ENCODE results near the gene PUS7.
"Not testable (repeated sequence)": the region's sequence is repeated elsewhere in the genome, so short reads cannot be mapped to it uniquely, and the experiment has no call there.

The PUS7 gene

GRCh38 chr7:105521717-105522463 is at the start of gene PUS7:
PUS7 (minus strand) TSS chr7:105522271; CDS start chr7:105508512, 13,759 bp downstream.
- peak; percentile 95 for DNase-seq

- no peak for DNase-seq
Measured at GRCh38 chr7:105567821-105568220, 45.8 kb upstream of the PUS7 start.

GRCh38 chr7:105567024-105567423 is 45.0 kb upstream of the PUS7 start:
- no peak for DNase-seq

GRCh38 chr7:105565190-105565589 is 43.1 kb upstream of the PUS7 start:
- no peak for DNase-seq

- no peak for DNase-seq
Measured at GRCh38 chr7:105559926-105560325, 37.9 kb upstream of the PUS7 start.

- DNase-seq, result no peak
Measured at GRCh38 chr7:105538339-105538738, 16.3 kb upstream of the PUS7 start.

GRCh38 chr7:105532709-105533460 is 10.8 kb upstream of the PUS7 start:
- peak; percentile 33 for DNase-seq

GRCh38 chr7:105531792-105532671 is 10.0 kb upstream of the PUS7 start, which contains the start of gene RINT1:
RINT1 (plus strand) TSS chr7:105532201; CDS start chr7:105532316, 115 bp downstream.
- DNase-seq, result peak; percentile 97

GRCh38 chr7:105530546-105530945 is 8.5 kb upstream of the PUS7 start:
- DNase-seq, result no peak

GRCh38 chr7:105530126-105530525 is 8.1 kb upstream of the PUS7 start:
- no peak for DNase-seq

GRCh38 chr7:105527737-105528136 is 5.7 kb upstream of the PUS7 start:
- DNase-seq, result not testable (repeated sequence)

- DNase-seq, result no peak
Measured at GRCh38 chr7:105524840-105525239, 2.8 kb upstream of the PUS7 start.

GRCh38 chr7:105524423-105524822 is 2.4 kb upstream of the PUS7 start:
- DNase-seq, result not testable (repeated sequence)

GRCh38 chr7:105521027-105521716 is 899 bp downstream of the PUS7 start:
- DNase-seq, result peak; percentile 85

- peak; percentile 1 for DNase-seq
Measured at GRCh38 chr7:105520620-105521019, 1.5 kb downstream of the PUS7 start.

GRCh38 chr7:105519353-105519752 is 2.7 kb downstream of the PUS7 start:
- DNase-seq, result no peak

GRCh38 chr7:105515610-105516009 is 6.5 kb downstream of the PUS7 start:
- not testable (repeated sequence) for DNase-seq

- no peak for DNase-seq
Measured at GRCh38 chr7:105512926-105513526, 9.0 kb downstream of the PUS7 start.

GRCh38 chr7:105512415-105512814 is 9.7 kb downstream of the PUS7 start:
- no peak for DNase-seq

- DNase-seq, result no peak
Measured at GRCh38 chr7:105502173-105502572, 19.9 kb downstream of the PUS7 start.

- no peak for DNase-seq
Measured at GRCh38 chr7:105497016-105497415, 25.1 kb downstream of the PUS7 start.

GRCh38 chr7:105496521-105496920 is 25.6 kb downstream of the PUS7 start:
- no peak for DNase-seq
